GM18526 (cell line): Measurements from ENCODE around the gene MLF1.

ENCODE experiments used
- POLR2A ChIP-seq: IDR thresholded peaks from 3 replicates; pipeline ENCODE4 v1.6.1; 2011; ENCODE audit not compliant: insufficient read length; ENCODE audit errors: extremely low read depth

The MLF1 gene

GRCh38 chr3:158570999-158571702, at the start of gene MLF1:
TSS of gene MLF1 (plus strand) at chr3:158571194. CDS start at chr3:158571301, 107 bp downstream.
- no peak for TF ChIP-seq POLR2A

- TF ChIP-seq POLR2A, result no peak
Observed at GRCh38 chr3:158522221-158523136, 48.5 kb upstream of the MLF1 start.

GRCh38 chr3:158528076-158528674, 42.8 kb upstream of the MLF1 start:
- TF ChIP-seq POLR2A, result no peak

DNA sequence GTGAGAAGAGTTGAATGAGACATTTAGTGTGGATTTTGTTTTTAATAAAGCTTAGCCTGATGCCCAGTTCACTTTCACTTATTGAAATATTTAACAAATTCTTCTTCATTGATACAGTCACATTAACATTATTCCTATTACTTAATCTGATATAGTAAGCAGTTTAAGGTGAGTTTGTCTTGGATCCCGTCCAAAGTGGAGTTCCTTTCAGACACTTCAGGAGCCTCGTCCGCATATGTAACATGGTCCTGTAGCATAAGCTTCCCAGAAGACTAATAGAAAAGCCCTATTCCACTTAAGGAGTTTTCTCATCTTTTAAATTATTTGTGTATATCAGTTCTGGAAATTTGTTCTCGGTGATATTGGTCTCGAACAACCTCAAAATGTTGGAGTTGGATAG, 39.7 kb upstream of the MLF1 start:
- no peak for TF ChIP-seq POLR2A

DNA sequence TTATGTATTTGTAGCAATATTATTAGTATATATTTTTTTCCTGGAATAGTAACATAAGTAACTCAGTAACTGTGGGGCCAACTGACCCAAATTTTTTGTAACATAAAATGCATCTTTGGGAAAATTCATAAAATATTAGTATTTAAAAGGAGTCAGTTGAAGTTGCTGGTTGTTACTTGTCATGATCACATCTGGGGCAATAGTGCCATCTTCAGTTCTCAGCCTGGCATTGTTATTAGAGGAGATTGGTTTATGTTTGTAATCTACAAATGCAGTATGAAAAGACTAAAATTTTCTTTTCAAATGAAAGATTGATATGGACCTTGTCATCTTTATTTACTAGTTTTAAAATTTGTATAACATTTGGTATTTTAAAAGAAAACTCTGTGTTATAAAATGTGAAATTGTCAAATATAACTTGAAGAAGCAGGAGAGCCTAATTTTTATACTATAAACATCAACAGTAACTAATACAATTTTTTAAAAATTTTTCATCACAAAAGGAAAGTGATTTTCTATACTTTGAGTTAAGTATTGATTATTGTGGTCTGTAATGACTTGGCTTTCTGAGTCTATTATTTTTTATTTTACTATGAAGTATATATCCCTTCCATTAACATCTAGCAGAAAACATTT, 38.8 kb upstream of the MLF1 start:
- TF ChIP-seq POLR2A, result no peak

DNA sequence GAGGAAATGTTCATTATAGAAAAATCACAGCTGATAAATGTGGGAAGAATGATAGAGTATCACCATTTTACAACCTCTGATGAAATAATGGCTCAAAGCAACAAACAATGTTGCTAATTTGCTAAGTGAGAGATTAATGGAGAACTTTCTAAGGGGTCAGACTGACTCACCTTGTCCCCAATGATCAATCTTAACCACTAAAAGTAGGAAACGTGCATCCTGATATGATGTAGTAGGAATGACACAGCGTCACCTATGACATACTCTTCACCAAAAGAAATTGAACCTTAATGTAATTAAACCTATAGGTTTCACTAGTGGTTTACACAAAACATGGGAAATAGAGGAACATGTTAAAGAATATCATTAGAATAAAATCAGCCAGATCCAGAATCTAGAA, 35.1 kb upstream of the MLF1 start:
- no peak for TF ChIP-seq POLR2A

- TF ChIP-seq POLR2A, result no peak
Observed at GRCh38 chr3:158539414-158540014, 31.5 kb upstream of the MLF1 start.

DNA sequence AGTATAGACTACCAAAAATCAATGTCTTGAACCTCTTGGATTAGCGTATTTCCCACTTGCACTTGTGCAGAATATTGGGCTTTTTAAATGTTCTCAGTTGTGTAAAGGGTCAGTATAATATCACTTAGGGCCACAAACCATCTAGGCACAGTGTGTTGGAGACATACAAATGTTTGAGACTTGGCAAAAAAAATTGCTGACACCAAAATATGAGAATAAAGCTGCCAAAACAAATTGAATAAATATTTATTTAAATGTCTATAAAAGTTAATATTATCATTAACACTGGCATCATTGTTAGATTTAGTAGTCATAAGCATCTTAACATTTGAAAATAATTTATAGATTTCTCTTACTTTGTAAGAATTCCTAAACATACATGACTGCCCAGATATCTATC, 30.9 kb upstream of the MLF1 start:
- no peak for TF ChIP-seq POLR2A

- no peak for TF ChIP-seq POLR2A
Observed at GRCh38 chr3:158548691-158549090, 22.3 kb upstream of the MLF1 start.

DNA sequence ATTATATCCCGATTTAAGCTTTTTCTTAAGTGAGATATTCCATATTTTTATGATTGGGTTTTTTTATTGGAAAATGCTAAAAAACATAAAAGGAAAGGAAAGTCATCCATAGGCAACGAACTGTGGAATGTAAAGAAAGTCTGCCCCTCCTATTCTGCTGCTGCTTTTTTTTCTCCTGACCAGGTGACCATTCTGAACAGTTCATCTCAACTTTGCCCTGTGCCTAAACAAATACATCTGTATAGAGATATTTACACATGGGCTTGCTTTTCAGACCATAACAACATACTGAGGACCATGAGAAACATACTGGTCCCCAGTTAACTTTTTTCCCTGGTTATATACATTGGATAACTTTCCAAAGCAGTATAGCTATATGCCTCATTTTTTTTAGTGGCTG, 18.9 kb upstream of the MLF1 start:
- no peak for TF ChIP-seq POLR2A

GRCh38 chr3:158559504-158559903, 11.5 kb upstream of the MLF1 start:
- TF ChIP-seq POLR2A, result no peak

GRCh38 chr3:158560979-158561378, 10.0 kb upstream of the MLF1 start:
- TF ChIP-seq POLR2A, result no peak

DNA sequence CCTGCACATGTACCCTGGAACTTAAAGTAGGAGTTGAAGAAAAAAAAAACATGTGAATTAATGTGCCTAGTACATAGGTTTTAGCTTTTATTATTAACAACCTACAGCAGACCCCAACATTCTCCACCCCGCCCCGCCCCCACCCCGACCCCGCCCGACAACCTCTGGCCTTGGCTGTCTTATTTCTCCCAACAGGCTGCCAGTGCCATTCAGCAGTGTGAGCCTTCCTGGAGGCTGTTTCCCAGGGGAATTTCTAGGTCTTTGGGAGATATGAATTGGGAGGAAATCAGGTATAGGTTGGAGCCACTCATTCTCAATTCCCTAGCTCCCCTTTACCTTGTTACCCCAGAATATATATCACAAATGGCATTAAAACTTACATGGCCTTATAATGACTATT, 8.3 kb upstream of the MLF1 start:
- no peak for TF ChIP-seq POLR2A

GRCh38 chr3:158563076-158563475, 7.9 kb upstream of the MLF1 start:
- TF ChIP-seq POLR2A, result no peak

GRCh38 chr3:158565076-158565475, 5.9 kb upstream of the MLF1 start:
- TF ChIP-seq POLR2A, result no peak
